Measurements from ENCODE around the gene OTP.
"Not testable (repeated sequence)": the region's sequence is repeated elsewhere in the genome, so short reads cannot be mapped to it uniquely, and the experiment has no call there.

Gene OTP

GRCh38 chr5:77599679-77600078 lies 38.8 kb downstream of the OTP start:
- no peak for TF ChIP-seq CTCF (conservative IDR thresholded peaks at IDR 0.05; ENCODE audit: low read depth, low read length)
- H4K20me1 ChIP-seq (ENCODE audit: insufficient read depth) = no peaks in the 10 kb centered on the region

GRCh38 chr5:77590347-77590746 lies 48.2 kb downstream of the OTP start:
- Histone ChIP-seq H3K79me2 (ENCODE audit: insufficient read depth, low read depth) (no peaks in the 10 kb centered on the region), H3K27ac (no peak overlapping the region), H3K4me2 (no peak overlapping the region), H3K4me3 (IDR thresholded peaks at IDR 0.05; ENCODE audit: insufficient read depth, low read depth, low read length) (no peak overlapping the region), H3K9ac (no peak overlapping the region), H2AFZ (ENCODE audit: low read depth) (no peak overlapping the region), H3K4me1 (ENCODE audit: low read depth, poor library complexity, severe bottlenecking) (no peaks in the 10 kb centered on the region), H3K27me3 (ENCODE audit: insufficient read depth, low read depth) (no peaks in the 10 kb centered on the region), H4K20me1 (ENCODE audit: insufficient read depth) (no peaks in the 10 kb centered on the region), H3K36me3 (ENCODE audit: insufficient read depth) (no peaks in the 10 kb centered on the region)
- TF ChIP-seq CTCF (conservative IDR thresholded peaks at IDR 0.05; ENCODE audit: low read depth, low read length) = no peak

More at GRCh38 chr5:77599679-77600078, 38.8 kb downstream of the OTP start:
- Histone ChIP-seq H3K4me1 (ENCODE audit: low read depth, poor library complexity, severe bottlenecking) (no peaks in the 10 kb centered on the region), H3K27me3 (ENCODE audit: insufficient read depth, low read depth) (no peaks in the 10 kb centered on the region), H3K27ac (no peak overlapping the region), H3K9ac (no peak overlapping the region), H2AFZ (ENCODE audit: low read depth) (no peak overlapping the region), H3K4me2 (no peak overlapping the region), H3K79me2 (ENCODE audit: insufficient read depth, low read depth) (no peaks in the 10 kb centered on the region), H3K36me3 (ENCODE audit: insufficient read depth) (no peaks in the 10 kb centered on the region), H3K4me3 (IDR thresholded peaks at IDR 0.05; ENCODE audit: insufficient read depth, low read depth, low read length) (no peak overlapping the region)

GRCh38 chr5:77588175-77588574 lies 50.3 kb downstream of the OTP start:
- no peak for TF ChIP-seq CTCF (conservative IDR thresholded peaks at IDR 0.05; ENCODE audit: low read depth, low read length)

GRCh38 chr5:77586101-77586500 lies 52.4 kb downstream of the OTP start:
- Histone ChIP-seq H3K36me3 (ENCODE audit: insufficient read depth) (no peaks in the 10 kb centered on the region), H3K27ac (no peak overlapping the region), H2AFZ (ENCODE audit: low read depth) (no peak overlapping the region), H3K27me3 (ENCODE audit: insufficient read depth, low read depth) (no peaks in the 10 kb centered on the region), H3K4me1 (ENCODE audit: low read depth, poor library complexity, severe bottlenecking) (no peaks in the 10 kb centered on the region), H3K4me2 (no peak overlapping the region), H4K20me1 (ENCODE audit: insufficient read depth) (no peaks in the 10 kb centered on the region), H3K9ac (no peak overlapping the region), H3K4me3 (IDR thresholded peaks at IDR 0.05; ENCODE audit: insufficient read depth, low read depth, low read length) (no peak overlapping the region), H3K79me2 (ENCODE audit: insufficient read depth, low read depth) (no peaks in the 10 kb centered on the region)
- no peak for TF ChIP-seq CTCF (conservative IDR thresholded peaks at IDR 0.05; ENCODE audit: low read depth, low read length)

More at GRCh38 chr5:77588175-77588574, 50.3 kb downstream of the OTP start:
- Histone ChIP-seq H2AFZ (ENCODE audit: low read depth) (no peak overlapping the region), H3K9ac (no peak overlapping the region), H3K4me2 (no peak overlapping the region), H3K27ac (no peak overlapping the region), H3K4me3 (IDR thresholded peaks at IDR 0.05; ENCODE audit: insufficient read depth, low read depth, low read length) (no peak overlapping the region), H3K4me1 (ENCODE audit: low read depth, poor library complexity, severe bottlenecking) (no peaks in the 10 kb centered on the region), H3K27me3 (ENCODE audit: insufficient read depth, low read depth) (no peaks in the 10 kb centered on the region), H3K36me3 (ENCODE audit: insufficient read depth) (no peaks in the 10 kb centered on the region), H3K79me2 (ENCODE audit: insufficient read depth, low read depth) (no peaks in the 10 kb centered on the region), H4K20me1 (ENCODE audit: insufficient read depth) (no peaks in the 10 kb centered on the region)

- H3K9ac ChIP-seq; H3K4me3 ChIP-seq (IDR thresholded peaks at IDR 0.05; ENCODE audit: insufficient read depth, low read depth, low read length); H2AFZ ChIP-seq (ENCODE audit: low read depth); H3K27me3 ChIP-seq (ENCODE audit: insufficient read depth, low read depth); H3K27ac ChIP-seq; H3K4me2 ChIP-seq; H4K20me1 ChIP-seq (ENCODE audit: insufficient read depth); H3K79me2 ChIP-seq (ENCODE audit: insufficient read depth, low read depth); H3K36me3 ChIP-seq (ENCODE audit: insufficient read depth); H3K4me1 ChIP-seq (ENCODE audit: low read depth, poor library complexity, severe bottlenecking): not testable (repeated sequence)
These were observed 56.4 kb downstream of the OTP start for GRCh38 chr5:77582143-77582542.
